Suppressor macrophage treated with lipopolysaccharide for 1 hour (primary cell): ENCODE results near the gene TMEM170A.

ENCODE experiments used
- DNase-seq, 3 donors: peaks; one replicate each; pipeline ENCODE4 v3.0.0-alpha.2; 2020 to 2022

TMEM170A gene

GRCh38 chr16:75401691-75402090, 62.8 kb downstream of the TMEM170A start:
- DNase-seq: no peak

- no peak for DNase-seq
Measured at GRCh38 chr16:75398333-75398732, 66.2 kb downstream of the TMEM170A start.

GRCh38 chr16:75394941-75395340, 69.5 kb downstream of the TMEM170A start:
- DNase-seq: no peak
